AG08395 (cell line): ENCODE data around the gene CRTC1.
"Not testable (repeated sequence)": the region's sequence is repeated elsewhere in the genome, so short reads cannot be mapped to it uniquely, and the experiment has no call there.

Source experiments
- DNase-seq: peaks from one replicate; pipeline ENCODE4 v3.0.0; 2012; ENCODE audit warnings: mixed read lengths, low spot score

Gene CRTC1

DNA sequence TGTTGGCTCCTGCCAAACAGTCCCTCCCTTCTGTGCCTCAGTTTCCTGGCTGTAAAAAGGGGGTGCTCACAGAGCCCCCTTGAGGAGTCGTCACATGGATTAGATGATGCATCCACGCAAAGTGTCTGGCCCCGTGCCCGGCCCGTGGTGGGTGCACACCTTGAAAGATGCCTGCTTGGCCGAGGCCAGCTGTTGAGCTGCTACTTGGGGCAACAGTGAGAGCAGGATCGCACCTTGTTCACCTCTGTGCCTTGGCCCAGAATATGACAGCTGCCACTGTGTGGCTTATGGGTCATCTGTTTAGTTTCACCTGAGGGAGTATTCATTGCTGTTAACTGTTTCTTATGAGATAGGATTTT is 17.7 kb downstream of the CRTC1 start:
- no peak for DNase-seq

DNA sequence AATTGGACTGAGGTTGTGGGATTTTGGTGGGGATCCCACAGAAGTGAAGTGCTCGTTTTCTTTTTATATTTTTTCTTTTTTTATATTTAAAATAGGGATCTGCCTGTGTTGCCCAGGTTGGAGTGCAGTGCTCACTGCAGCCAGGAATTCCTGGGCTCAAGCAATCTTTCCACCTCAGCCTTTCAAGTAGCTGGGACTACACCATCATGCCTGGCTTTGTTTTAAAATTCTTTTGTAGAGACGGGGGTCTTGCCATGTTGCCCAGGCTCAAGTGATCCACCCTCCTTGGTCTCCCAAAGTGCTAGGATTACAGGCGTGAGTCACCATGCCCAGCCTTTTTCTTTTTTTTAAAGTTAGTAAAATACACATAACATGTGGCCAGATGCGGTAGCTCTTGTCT is 20.6 kb downstream of the CRTC1 start:
- DNase-seq: no peak

- no peak for DNase-seq
Measured at GRCh38 chr19:18704971-18705370, 21.5 kb downstream of the CRTC1 start.

GRCh38 chr19:18708452-18709231 is 25.2 kb downstream of the CRTC1 start:
- DNase-seq: no peak

GRCh38 chr19:18709546-18709945 is 26.1 kb downstream of the CRTC1 start:
- DNase-seq: no peak

- DNase-seq: no peak
Measured at GRCh38 chr19:18710186-18710585, 26.7 kb downstream of the CRTC1 start.

DNA sequence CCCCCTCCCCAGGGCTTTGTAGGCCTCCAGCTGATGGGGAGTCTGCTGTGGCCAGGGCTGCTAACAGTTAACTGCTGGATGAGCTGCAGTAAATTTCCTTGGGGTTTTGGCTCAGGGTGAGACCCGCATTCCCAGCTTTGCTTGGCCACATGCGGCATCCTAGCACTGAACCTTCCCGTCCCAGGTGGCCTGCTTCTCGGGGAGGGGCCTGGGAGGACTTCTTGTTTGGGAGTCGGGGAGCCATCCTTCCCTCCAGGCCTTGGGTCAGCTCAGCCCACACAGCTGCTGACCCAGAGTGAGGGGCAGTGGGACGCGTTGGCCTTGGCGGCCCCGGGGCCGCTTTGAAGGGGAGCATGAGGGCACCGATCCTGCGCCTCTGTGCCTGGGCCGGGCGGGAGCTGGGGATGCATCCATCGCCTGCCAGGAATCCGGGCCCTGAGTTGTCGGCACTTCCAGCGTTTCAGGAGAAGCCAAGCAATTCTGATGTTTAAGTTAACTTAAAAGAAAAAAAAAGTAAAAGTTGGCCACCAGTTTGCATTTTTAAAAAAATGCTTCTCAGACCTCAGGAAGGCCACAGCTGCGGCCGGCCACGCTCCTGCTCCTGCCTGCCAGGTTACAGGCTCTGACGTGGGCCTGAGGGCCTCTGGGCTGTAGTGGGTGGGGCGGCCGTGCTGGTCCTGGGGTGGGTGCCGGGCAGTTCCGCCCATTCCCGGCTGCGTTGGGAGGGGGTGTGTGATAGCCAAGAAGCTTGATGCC is 27.7 kb downstream of the CRTC1 start:
- DNase-seq: no peak

DNA sequence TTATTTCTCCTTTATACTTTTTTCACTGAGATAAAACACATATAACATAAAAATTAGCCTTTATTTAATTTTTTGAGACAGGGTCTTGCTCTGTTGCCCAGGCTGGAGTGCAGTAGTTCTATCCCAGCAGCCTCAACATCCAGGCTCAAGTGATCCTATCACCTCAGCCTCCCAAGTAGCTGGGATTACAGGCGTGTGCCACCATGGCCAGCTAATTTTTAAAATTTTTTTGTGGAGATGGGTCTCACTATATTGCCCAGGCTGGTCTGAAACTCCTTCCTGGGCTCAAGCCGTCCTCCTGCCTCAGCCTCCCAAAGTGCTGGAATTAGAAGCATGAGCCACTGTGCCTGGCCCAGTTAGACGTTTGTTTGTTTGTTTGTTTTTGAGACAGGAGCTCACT is 28.4 kb downstream of the CRTC1 start:
- DNase-seq: no peak

GRCh38 chr19:18712981-18713380 is 29.5 kb downstream of the CRTC1 start:
- no peak for DNase-seq

GRCh38 chr19:18713550-18714117 is 30.2 kb downstream of the CRTC1 start:
- DNase-seq: no peak

DNA sequence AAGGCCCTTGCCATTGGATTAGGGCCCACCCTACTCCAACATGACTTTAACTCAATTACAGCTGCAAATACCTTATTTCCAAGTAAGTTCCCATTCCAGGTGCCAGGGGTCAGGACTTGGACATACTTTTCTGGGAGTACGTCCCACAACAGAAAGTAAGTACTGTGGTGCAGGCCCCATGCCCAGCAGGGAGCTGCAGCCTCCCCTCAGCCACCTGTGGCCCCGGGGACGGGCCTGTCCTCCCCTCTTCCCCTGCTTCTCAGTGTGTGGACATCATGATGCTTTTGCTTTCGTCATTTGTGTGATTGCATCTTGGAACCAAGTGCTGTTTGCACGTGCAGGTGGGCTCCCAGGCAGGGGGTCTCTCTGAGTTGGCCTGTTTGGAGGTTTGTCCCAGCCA is 31.9 kb downstream of the CRTC1 start:
- DNase-seq: no peak

DNA sequence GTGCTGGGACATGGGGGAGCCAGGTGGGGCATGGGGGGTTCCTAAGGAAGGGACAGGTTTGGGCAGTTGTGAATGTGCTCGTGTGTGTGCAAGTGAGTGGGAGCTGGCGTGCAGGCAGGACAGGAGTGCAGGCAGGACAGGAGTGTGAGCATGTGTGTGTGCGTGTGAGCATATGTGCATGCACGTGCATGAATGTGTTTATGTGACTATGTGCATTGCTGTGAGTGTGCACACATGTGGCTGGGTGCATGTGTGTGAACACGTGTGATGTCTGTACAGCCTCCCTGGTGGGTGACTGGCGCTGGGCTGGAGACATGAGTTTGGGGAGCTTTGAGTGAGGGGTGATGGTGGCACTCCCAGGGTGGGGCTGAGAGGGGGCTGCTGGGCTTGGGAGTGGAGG is 33.4 kb downstream of the CRTC1 start:
- no peak for DNase-seq

DNA sequence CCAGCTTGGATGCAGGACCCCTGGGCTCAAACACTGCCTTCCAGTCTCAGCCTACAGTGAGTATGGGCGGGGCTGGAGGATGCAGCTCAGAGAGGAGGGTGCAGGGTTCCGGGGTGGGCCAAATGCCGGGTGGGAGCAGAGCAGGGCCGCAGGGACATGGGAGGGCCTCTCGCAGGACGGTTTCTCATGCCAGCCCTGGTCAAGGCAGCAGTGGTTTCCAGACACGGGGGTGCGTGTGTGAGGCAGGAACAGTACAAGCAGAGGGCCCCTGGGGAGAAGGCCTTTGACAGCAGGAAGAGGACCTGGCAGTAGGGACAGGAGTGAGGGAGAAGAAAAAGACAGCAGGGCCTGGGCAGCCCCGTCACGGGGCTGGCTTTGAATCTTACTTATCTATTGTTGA is 34.1 kb downstream of the CRTC1 start:
- no peak for DNase-seq

DNA sequence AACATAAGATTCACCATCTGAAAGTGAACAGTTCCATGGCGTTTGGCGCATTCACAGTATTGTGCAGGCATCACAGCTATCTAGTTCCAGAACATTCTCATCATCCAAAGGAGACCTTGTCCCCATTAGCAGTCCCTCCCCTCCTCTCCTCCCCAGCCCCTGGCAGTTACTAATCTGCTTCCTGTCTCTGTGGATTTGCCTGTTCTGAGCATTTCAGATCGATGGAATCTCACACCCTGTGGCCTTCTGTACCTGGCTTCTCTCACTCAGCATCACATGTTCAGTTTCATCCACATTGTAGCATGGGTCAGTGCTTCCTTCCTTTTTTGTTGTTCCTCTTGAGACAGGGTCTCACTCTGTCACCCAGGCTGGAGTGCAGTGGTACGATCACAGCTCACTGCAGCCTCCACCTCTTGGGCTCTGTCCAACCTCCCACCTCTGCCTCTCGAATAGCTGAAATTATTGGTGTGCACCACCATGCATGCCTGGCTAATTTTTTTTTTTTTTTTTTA is 34.6 kb downstream of the CRTC1 start:
- DNase-seq: no peak

GRCh38 chr19:18718846-18719458 is 35.5 kb downstream of the CRTC1 start:
- DNase-seq: no peak

DNA sequence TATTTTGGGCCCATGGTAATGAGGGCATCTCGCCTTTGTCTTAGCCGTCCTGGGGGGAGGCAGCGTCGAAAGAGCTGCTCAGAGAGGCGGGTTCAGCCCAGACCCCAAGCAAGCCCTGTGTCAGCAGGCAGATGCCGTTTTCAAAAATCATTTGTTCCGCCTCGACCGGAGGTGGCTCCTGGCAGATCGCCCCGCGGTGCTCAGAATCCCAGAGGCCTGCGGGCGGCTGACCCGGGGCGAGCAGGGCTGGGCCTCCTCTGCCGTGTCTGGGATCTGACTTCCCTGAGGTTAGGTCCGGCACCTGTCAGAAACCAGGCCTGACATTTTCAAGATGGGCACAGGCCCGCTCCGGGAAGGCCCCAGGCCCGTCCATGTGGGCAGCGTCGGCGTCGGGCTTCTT is 36.1 kb downstream of the CRTC1 start:
- DNase-seq: no peak

DNA sequence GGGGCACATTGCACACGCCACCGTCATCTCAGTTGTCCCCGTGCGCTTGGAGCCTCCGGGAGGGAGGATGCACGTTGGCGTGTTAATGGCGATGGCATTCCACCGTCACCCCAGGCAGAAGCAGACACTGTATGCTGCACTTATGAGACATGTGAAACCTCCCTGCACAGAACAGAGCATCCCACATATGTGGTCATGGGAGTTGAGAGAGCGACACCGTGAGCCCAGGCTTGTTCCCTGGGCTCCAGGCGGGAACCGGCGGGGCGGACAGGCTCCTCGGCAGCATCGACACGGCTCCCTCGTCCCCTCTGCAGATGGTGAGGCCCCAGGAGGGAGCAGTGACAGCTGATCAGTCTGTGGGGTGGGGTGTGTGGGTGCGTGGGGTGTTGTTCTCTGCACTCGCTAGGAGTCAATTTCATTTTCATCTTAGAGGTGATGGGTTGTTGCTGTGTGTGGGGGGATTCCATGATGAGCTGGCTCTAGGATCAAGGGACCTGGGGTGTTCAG is 40.4 kb downstream of the CRTC1 start:
- no peak for DNase-seq

DNA sequence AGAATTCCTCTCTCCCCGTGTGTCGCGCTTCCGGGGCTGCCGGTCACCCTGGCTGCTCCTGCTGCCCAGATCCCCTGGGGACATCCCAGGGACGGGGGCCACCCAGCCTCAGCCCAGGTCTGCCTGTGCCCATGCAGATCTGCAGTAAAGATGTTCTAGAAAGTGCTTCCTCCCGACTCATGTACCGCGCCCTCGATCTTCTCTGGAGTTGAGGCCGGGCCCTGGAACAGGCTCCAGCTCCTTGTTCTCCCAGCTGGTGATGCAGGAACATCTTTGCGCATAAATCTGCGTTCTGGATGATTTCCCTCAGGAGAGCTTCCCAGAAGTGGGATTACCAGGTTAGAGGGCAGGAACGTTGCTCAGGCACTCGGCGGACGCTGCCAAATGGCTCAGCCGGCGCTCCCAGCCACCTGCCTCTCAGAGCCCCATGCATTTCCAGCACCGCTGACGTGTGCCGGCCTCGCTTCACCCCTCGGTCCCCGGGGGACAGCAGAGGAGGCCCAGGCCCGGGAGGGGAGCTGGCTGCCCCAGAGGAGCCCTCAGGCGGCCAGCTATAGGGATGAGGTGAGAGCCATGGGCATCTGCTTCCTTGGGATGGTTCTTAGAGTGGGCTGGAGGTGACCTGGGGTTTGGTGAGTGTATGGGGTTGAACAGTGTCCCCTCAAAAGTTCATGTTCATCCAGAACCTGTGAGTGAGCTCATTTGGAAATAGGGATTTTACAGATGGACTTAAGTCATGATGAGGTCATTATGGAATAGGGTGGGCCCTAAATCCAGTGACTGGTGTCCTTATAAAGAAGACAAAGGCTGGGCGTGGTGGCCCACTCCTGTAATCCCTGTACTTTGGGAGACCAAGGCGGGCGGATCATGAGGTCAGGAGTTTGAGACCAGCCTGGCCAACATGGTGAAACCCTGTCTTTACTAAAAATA is 42.6 kb downstream of the CRTC1 start:
- DNase-seq: no peak

GRCh38 chr19:18726846-18727245 is 43.4 kb downstream of the CRTC1 start:
- no peak for DNase-seq

DNA sequence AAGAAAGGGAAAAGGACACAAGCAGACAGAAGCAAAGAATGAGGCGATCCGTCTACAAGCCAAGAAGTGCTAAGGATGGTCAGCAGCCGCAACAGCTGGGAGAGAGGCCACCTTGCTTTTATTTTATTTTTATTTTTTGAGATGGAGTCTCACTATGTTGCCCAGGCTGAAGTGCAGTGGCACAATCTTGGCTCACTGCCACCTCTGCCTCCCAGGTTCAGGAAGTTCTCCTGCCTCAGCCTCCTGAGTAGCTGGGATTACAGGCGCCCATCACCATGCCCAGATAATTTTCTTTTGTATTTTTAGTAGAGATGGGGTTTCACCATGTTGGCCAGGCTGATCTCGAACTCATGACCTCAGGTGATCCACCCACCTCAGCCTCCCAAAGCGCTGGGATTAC is 44.1 kb downstream of the CRTC1 start:
- DNase-seq: not testable (repeated sequence)

DNA sequence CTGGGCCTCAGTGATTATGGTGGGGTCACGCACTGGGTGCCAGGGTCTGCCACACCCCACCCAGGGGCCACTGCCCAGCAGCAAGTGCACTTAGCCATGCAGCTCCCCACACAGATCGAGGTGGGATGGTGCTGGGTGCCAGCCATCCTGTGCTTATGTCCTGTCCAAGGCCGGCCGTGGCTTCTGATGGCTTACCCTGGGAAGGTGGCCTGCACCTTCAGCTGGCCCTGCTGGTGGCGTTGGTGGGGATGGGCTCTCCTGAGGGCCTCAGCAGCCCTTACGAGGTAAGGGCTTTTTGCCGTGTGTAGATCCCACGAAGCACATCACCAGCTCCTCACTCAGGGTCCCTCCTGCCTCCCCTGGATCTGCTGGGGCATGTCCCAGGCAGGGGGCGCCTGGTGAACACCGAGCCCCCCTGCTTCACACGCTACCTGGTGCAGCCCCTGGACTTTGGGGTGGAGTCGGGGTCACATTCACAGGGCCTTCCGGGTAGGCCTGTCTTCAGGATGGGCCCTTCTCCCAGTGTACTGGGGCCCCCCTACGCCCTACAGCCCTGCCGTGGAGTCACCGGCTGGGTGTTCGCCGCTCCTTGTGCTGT is 46.6 kb downstream of the CRTC1 start:
- no peak for DNase-seq
